Activated CD8-positive, alpha-beta memory T cell treated with anti-CD3 and anti-CD28 coated beads for 24 hours (primary cell): ENCODE measurements around the gene E4F1.

Experiments
- DNase-seq: peaks from one replicate; pipeline ENCODE4 v3.0.0-alpha.2; 2020

E4F1 gene

DNA sequence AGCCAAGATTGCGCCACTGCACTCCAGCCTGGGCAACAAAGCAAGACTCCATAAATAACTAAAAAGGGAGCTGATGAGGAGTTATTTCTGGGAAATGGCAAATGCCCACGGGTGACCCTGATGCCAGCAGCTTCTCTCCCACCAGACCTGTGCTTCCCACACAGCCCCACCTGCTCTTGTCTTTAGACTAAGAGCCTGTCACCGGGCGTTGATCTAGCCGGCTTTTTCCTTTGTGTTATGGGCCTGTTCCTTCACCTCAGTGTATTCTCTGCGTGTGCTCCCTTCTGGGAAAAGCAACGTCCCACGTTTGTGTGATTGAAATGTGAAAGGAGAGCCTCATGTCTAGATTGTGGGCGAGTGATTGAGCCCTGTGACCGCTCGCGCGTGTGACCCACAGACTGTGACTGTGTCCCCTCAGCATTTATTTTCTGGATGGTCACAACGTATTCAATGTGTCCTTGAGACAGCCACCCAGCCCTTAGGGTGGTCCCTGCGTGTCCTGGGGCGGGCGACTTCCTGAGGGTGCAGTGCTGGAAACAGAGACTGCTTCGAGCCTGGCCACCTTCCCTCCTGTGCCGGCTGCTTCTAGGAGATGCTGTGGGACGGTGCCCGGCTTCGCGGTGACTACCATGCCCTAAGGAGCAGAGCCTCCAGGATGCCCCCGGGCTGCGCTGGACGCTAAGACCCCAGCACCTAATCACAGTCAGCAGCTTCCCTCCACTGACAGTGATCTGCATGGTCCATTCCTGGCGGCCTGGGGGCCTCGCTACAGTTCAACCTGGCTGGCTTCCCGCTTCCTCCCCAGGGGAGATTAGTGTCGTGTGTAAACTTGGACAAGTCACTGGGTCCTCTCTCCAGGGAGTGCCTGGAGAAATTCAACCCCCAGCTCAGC is 52.3 kb downstream of the E4F1 start:
- DNase-seq = no peak

DNA sequence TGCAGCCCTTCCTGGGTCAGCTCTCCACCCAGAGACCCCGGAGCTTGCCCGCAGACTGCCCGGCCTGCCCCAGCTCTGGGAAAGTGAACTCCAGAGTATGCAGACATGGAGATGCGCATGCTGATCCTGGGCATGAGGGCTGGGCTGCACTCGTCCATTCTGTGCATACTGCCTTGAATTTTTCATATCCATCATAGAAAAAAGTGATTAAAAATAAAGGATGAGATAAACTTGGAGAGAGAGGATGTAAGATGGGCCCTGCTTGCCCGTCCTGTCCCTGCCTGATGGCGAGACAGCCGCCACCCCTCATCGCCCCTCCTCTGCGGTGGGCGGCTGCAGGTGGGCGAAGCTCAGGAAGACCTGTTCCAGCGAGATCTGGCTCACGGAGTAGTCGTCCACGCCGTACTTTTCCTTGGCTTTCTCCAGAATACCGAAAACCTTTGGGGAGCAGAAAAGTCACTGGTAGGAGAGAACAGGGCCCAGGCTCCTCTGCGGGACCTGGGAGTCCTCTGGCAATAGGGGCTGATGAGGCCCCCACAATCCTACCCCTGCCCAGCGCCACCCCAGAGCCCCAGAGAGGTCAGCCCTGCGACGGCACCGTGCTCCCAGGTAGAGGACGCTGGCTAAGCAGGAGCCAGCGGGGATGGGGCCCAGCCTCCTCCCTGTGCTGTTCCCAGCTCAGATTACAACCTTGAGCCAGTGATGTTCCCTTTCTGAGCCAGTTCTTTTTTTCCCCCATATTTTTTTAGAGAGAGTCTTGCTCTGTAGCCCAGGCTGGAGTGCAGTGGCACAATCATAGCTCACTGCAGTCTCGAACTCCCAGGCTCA is 53.2 kb downstream of the E4F1 start:
- DNase-seq = no peak

DNA sequence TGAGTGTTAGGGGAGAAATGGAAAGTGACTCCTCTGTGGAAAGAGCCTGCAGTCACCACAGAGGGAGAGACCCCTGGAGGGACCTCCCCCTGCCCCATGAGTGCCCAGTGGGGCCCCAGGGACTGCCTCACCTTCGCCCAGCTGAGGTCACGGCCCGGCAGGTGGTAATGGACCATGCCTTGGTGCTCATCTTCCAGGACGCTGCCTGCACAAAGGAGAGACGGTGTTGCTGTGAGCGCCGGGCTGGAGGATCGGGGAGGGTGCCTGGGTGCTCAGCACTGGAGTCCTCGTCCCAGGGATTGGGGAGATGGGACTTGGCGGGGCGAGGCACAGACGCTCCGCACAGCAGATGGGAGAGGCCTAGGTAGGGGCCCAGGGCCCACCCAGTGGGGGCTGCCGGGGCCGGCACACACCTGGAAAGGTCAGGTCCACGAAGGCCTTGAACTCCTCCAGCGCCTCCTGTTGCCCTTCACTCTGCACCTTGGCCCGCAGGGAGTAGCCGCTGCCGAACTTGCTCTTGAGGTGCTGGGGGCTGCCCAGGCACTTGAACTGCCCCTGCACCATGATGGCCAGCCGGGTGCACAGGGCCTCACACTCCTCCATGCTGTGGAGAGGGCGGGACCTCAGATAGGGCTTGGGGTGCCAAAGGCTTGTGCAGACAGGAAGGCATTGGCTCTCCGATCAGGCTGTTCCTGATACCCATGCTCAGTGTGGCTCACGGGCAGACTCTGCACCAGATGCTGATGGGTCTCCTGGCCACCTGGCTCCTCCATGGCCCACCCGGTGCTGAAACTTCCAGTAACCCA is 54.3 kb downstream of the E4F1 start:
- no peak for DNase-seq

DNA sequence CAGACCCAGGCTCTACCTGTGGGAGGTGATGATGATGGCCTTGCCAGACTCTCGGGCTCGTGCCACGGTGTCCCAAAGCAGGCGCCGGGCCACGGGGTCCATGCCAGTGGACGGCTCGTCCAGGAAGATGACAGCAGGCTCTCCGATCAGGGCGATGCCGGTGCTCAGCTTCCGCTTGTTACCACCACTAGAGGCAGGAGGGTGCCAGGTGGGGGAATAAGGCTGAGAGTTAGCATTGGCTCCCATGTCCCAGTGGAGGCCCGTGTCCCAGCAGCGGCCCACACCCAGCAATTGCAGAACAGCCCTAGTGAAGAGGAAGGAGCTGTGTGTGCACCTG is 54.8 kb downstream of the E4F1 start:
- no peak for DNase-seq

DNA sequence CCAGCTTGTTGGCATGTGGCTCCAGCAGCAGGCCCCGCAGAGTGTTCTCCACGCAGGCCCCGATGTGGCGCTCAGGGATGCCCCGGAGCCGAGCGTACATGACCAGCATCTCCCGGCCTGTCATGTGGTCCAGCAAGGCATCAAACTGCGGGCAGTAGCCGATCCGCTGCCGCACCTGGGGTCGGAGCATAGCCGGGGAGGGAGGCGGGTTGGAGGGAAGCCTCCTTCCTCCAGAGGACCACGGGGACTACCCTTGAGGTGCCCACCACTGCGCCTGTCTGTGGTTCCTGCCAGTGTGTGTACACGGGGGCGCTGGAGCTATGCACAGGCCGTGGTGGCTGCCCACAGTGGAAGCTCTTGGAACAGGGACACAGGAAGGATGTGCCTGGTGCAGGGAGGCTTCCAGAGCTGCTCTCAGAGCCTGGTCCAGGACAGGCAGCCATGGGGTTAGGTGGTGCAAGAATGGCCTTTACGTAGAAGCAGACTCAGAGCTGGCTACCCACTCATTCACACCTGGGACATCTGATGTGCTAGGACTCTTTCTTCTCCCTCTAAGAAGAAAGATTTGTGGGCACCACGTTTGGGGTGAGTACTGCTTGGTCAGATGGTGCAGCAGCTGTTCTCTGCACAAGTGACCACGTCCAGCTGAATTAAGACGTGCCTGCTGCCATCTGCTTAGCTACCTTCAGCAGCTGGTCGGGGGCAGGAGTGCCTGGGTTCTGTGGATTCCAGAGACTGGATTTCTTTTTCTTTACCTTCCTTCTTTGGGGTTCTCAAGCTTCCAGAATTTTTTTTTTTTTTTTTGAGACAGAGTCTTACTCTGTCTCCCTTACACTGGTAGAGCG is 55.8 kb downstream of the E4F1 start:
- no peak for DNase-seq

DNA sequence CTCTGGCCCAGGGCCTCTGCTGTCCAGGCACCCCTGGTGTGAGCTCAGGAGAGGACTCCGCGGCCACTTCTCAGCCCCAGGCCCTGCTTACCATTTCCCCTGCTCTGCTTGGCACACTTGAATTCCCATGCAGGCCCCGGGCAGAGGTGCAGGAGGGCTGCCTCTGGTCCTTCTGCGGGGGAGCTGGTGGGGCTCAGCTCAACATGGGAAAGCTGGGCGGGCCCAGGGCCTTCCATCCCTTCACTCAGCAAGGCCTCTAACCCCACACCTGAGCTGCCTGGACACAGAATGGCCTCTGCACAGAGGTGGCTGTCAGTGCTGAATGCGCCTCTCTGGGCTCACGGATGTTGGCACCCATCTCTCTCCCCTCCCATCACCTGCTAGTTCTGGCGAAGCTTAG is 57.1 kb downstream of the E4F1 start:
- DNase-seq = no peak

DNA sequence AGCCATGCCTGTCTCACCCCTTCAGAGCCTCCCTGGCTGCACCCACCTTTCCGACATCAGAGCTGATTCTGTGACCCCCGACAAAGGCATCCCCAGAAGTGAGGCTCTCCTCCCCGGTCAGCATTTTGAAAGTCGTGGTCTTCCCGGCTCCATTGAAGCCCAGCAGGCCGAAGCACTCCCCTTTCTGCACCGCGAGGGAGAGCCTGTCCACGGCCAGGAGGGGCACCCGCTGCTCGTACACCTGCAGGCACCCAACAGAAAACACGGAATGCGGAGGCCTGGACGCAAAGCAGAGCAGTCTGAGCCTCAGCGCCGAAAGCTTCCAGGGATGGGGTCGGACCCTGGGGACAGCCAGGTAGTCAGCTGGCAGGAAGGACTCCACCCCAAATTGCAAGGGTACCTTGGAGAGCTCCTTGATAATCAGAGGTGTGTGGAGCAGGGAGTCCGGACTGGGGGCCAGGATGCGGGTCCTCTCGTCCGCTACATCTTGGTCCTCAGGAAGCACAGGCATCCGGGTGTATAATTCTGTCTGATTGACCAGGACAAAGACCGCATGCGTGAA is 57.7 kb downstream of the E4F1 start:
- DNase-seq = no peak

DNA sequence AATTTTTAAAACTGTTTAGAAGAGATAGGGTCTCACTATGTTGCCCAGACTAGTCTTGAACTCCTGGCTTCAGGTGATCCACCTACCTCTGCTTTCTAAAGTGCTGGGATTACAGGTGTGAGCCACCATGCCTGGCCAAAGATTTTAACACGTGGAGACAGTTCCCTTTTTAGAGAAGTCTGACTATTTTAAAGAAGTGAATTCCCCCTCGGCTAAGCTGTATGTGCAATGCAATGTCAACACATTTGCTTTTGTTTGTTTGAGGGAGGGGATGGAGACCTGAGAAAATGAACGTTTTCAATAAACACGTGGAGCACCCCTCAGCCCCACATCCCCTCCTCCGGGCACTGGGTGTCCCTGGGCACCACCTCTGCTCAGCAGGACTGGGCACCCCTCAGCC is 58.9 kb downstream of the E4F1 start:
- DNase-seq = no peak

DNA sequence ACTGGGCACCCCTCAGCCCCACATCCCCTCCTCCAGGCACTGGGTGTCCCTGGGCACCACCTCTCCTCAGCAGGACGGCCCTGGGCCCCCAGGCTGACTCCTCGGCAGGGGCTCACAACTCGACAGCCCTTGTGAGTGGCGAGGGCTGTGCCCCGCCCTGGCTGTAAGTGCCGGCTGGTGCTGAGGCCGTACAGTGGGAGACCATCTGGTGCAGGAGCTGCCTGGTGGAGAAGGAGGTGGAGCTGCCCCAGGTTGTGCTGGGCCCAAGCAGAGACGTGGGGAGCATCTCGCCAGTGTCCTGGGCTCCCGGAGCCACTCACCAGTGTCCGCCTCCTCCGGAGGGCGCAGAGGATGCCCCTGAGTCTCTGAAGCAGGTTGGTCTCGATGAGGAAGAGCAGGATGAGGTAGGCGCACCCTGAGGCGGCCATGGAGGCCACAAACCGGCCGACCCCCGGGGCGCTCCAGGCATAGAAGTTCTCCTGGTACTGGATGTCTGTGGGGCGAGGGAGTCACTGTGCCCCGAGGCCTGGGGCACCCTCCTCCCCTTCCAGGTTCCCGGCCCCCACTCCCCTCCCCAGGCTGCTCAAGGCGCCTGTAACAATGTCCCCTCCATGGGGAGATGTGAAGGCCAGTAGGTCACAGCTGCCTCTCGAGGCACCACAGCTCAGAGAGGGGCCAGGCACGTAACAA is 59.6 kb downstream of the E4F1 start:
- DNase-seq = no peak

DNA sequence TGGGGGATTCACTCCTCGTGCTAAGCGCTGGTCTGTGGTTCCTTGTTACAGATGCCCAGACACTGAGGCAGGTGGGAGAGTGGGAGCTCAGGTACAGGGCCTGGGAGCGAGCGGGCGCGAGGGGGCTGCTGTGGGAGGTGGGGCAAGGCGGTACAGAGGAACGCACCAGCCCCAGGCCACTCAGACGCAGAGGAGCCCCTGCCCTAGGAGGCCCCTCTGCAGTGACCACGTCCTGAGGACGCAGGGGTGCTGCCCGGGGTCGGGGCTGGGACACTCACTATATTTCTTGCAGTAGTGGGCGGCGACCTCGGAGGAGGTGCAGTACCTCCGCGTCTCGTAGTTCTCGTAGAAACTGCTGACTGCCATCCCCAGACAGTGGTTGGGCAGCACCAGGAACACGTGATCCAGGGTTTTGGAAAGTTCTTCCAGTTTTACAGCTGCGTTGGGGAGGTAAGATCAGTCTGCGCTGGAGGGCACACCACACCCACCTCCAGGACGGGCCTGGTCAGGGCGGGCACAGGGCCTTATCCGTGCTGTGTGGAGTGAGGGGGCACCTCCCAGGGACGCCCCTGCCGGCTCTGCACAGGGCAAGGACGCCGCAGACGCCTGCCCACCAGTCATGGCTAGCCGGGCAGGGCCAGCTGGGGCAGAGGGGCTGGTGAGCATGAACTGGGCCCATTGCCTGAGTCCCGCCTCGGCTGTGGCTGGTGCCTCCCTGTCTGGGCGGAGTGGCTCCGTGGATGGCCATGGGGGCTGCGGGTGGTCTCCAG is 60.8 kb downstream of the E4F1 start:
- no peak for DNase-seq

DNA sequence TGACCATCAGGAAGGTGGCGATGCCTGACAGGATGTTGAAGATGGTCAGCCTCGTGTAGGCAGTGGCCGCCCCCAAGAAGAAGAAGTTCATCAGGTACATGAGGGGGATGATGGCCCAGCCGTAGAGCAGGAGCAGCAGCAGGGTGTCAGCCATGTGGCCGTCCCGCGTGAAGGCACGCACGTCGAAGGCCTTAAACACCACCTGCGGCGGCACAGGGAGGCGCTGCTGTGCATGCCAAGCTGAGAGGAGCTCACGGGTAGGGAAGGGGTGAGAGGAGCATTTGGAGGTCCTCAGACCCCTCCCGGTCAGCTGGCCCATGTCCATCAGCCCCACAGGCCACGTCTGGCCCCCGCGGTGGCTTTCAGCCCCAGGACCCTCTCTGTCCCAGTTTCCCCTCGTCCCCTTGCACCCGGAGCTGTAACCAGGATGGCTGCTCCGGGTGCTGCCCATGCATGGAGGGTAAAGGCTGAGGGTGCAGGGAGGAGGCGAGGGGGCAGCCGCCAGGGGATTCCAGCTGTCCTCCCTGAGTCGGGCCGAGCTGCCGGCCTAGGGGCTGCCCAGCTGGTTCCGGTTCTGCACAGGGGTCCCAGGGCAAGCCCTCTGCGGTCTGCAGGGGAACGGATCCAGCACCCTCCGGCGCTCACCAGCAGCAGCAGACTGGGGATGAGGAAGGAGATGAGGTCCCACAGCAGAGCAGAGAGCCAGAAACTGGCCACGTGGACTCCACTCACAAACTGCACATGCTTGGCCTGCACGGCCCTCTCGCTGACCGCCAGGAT is 61.6 kb downstream of the E4F1 start:
- no peak for DNase-seq
